GM12874 (cell line): ENCODE measurements around the gene CC2D1B.

ENCODE experiments used
- CTCF ChIP-seq: IDR thresholded peaks from 2 replicates; pipeline ENCODE4 v1.5.1; 2011; ENCODE audit warnings: low read depth, mild to moderate bottlenecking, control low read depth, low read length, moderate library complexity; ENCODE audit not compliant: insufficient read depth

The CC2D1B gene

DNA sequence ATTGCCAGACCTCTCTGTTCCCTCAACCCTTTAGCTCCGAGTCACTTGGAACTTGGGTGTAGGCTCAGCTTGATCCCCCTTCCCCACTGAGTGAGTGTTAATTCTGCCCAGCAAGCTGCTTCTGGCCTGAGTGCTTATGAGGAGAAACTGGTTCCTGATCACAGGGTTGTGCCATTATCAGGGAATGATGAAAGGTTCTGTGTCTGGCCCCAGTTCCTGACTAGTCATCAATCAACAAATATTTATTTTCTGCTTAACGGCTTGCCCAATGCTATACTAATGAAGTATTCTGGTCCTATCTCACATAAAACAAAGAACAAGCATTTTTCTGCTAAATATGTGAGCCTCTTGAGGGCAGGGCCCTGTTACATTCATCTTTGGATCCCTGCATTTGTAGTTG, 20.8 kb downstream of the CC2D1B start:
- no peak for TF ChIP-seq CTCF

DNA sequence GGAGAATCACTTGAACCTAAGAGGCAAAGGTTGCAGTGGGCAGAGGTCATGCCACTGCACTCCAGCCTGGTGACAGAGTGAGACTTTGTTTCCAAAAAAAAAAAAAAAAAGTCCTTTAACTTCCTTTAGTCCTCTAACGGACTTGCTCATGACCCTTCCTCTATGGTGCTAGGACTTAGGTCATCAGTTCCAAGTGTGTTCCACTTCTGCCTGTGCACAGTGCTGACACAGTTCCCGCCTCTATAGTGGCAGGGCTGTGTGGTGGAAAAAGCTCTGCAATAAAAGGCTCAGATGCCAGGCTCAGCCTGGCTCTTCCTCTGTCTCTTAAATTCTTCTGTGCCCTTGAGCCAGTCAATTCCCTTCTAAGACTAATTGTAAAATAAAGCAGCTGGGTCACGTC, 22.0 kb downstream of the CC2D1B start:
- TF ChIP-seq CTCF = no peak

GRCh38 chr1:52341655-52342260, 24.2 kb downstream of the CC2D1B start:
- no peak for TF ChIP-seq CTCF

DNA sequence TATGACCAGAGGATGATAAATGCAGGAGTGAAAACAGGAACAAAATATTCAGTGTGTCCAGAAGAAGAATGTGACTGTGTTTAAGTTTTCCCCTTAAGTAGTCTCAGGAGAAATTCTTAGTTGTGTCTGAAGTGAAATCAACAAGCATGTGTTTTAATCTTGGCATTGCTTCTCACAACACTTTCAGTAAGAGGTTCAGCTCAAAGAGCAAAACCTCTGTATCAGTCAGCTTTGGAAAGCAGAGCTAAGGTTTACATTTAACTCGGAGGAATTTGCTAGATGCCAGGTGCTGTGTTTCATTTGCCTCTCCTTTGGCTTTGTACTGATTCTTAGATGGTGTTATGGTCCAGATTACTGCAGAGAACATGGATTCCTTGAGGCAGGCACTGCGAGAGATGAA, 28.6 kb downstream of the CC2D1B start:
- TF ChIP-seq CTCF = no peak

DNA sequence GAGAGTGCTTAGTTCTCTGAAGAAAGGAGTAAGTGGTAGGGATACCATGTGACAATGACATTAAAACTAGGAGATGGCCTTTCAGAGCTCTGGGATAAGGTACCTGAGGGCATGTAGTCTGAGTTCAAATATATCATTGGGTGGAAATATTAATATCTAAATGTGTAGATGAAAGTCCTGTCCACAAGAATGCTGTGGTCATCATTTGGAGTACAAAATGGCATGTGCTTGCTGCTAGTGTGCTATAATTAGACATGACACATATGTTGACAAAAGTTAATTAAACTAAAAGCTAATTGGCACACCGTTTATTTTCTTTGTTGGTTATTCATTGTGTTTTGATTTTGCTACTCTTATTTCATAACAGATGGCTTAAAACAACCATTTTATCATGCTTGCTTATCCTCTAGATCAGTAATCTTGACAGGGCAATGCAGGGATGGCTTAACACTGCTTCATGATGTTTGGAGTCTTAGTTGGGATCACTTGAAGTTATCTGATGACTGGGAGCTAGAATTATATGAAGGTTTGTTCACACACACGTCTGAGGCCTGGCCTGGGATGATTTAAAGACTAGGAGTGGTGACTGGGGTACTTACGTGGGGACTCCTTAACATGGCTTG, 31.0 kb downstream of the CC2D1B start:
- TF ChIP-seq CTCF = no peak

DNA sequence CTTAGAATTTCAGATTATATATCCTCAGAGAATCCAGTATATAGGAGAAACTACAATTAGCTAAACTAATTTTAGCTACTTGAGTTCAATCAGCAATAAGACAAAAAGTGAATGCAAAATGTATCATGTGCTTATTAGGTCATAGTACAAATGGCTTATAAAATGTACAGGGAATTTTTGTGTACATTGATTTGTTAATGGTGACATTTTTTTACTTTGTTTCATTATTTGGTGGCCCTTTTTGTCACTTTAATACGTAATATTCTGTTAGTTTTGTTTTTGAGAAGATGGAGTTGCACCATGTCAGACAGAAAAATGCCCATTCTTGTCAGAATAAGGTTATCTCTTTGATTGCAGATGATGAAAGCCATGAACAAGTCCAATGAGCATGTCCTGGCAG, 33.6 kb downstream of the CC2D1B start:
- no peak for TF ChIP-seq CTCF

DNA sequence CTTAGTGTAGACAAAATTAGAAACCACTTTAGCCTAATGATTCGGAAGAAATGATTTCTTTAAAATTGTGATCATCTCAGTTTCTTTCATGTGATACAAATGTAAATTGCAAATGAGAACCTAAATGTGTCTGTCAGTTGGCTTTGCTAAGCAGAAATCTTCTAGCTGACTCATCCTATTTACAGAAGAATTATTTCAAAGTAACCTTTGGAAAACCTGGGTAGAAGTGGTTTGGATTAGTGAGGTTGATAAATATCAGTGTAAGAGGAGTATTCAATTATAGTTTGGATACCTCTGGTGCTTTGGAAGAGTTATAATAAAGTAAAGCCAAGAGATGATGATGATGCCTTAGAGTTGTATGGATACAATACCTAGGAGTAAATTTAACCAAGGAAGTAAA, 37.4 kb downstream of the CC2D1B start:
- no peak for TF ChIP-seq CTCF

DNA sequence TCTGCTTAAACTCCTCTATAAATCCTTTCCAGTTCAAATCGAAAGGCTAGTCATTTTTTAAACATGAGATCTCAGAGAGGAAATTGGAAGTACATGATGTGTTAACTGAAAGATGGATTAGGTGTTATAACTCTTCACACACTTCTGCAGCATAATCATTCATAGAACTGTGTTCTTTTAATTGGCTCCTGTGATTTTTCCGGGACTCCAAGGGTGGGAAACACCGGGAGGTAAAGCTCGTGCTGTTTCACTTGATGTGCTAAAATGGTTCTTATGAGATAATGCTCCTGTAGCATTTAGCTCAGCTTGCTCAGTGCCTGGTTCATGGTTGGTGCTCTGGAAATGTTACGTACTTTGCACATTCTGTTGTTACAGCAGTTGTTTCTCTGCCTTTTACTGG, 40.2 kb downstream of the CC2D1B start:
- TF ChIP-seq CTCF = no peak
